ENCODE results near the gene TMPRSS3. TPM values are rescaled to one million over a fixed set of nuclear protein-coding genes. Genes with fewer than 3 reads are reported as not detected.

TMPRSS3 gene
- total RNA-seq, 2 donors from 2014 or later = not detected

- TF ChIP-seq CTCF (conservative IDR thresholded peaks at IDR 0.05) = no peak
- H3K4me1 Mint-ChIP-seq = no peaks in the 10 kb centered on the region
- no peak overlapping the region for H3K4me3 ChIP-seq (ENCODE audit: low read length)
- 81 to 86% methylated on average over 5 to 10 of the region's 10 CpGs for WGBS, 2 experiments (ENCODE audit: insufficient coverage in 1 of 2, insufficient read length in 1 of 2)
- H3K36me3 Mint-ChIP-seq (ENCODE audit: low read depth) = no peaks in the 10 kb centered on the region
- peaks cover 3% of the 10 kb centered on the region for H3K27me3 ChIP-seq (ENCODE audit: control insufficient read depth, insufficient read depth, low read length, poor library complexity, severe bottlenecking)
- no peak for DNase-seq
- no peaks in the 10 kb centered on the region for H3K36me3 ChIP-seq (ENCODE audit: control insufficient read depth, insufficient read depth, low read length)
- H3K9ac ChIP-seq (ENCODE audit: extremely low read depth, low read length, poor library complexity, severe bottlenecking) = no peak overlapping the region
- no peaks in the 10 kb centered on the region for H3K9me3 ChIP-seq (ENCODE audit: control insufficient read depth, low read length)
- no peak overlapping the region for H3K27ac Mint-ChIP-seq
- H3K27ac ChIP-seq (ENCODE audit: low read depth, low read length) = no peak overlapping the region
- no peak overlapping the region for H3K4me3 Mint-ChIP-seq
- no peaks in the 10 kb centered on the region for H3K4me1 ChIP-seq (ENCODE audit: control insufficient read depth, insufficient read depth, low read length)
- H3K27me3 Mint-ChIP-seq (ENCODE audit: insufficient read depth) = peaks cover 8% of the 10 kb centered on the region
- H3K9me3 Mint-ChIP-seq = no peaks in the 10 kb centered on the region
Measured at GRCh38 chr21:42426876-42427480, 31.1 kb upstream of the TMPRSS3 start.

DNA sequence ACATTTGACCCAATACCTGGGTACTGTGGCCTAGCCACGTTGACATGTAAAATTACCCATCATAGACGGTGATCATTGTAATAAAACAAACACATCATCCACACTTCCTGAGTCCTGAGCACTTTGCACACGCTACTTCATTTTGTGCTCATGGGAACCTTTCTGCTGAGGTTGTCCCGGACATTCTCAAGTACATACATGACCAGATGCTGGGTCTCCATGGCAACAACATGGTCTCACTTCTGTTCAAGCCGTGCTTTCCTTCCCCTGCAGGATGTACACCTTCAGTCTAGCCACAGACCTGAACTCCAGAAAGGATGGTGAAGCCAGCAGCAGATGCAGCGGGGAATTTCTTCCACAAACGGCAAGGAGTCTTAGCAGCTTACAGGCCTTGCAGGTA, 30.6 kb upstream of the TMPRSS3 start:
- Histone ChIP-seq H3K27ac (ENCODE audit: low read depth, low read length) (no peak overlapping the region), H3K36me3 (ENCODE audit: control insufficient read depth, insufficient read depth, low read length) (no peaks in the 10 kb centered on the region), H3K4me3 (ENCODE audit: low read length) (no peak overlapping the region), H3K9ac (ENCODE audit: extremely low read depth, low read length, poor library complexity, severe bottlenecking) (no peak overlapping the region), H3K27me3 (ENCODE audit: control insufficient read depth, insufficient read depth, low read length, poor library complexity, severe bottlenecking) (peaks cover 3% of the 10 kb centered on the region), H3K4me1 (ENCODE audit: control insufficient read depth, insufficient read depth, low read length) (no peaks in the 10 kb centered on the region), H3K9me3 (ENCODE audit: control insufficient read depth, low read length) (no peaks in the 10 kb centered on the region)
- WGBS, 2 experiments (ENCODE audit: insufficient coverage in 1 of 2, insufficient read length in 1 of 2) = 89 to 90% methylated on average over 7 of the region's 7 CpGs
- no peak for DNase-seq
- Mint-ChIP-seq H3K4me3 (no peak overlapping the region), H3K9me3 (no peaks in the 10 kb centered on the region), H3K36me3 (ENCODE audit: low read depth) (no peaks in the 10 kb centered on the region), H3K27ac (no peak overlapping the region), H3K4me1 (no peaks in the 10 kb centered on the region), H3K27me3 (ENCODE audit: insufficient read depth) (peaks cover 8% of the 10 kb centered on the region)
- no peak for TF ChIP-seq CTCF (conservative IDR thresholded peaks at IDR 0.05)

DNA sequence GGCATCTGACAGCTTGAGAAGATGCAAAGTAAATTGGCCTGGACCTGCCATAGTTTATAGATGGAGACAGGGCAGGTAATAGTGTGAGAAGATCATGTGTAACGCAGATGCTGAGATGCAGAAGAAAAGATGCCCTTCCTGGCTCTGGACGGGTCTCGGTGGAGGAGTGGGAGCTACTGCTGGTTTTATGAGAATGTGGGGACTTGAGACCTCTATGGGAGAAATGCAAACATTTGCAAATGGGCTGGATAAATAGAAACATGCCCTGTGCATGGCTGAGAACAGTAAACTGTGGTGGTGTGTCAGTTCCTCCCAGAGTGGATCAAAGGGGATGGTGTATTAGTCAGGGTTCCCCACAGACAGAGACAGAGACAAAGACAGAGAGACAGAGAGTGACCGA, 29.7 kb upstream of the TMPRSS3 start:
- peaks cover 3% of the 10 kb centered on the region for H3K27me3 ChIP-seq (ENCODE audit: control insufficient read depth, insufficient read depth, low read length, poor library complexity, severe bottlenecking)
- no peak for DNase-seq
- no peaks in the 10 kb centered on the region for H3K9me3 ChIP-seq (ENCODE audit: control insufficient read depth, low read length)
- H3K36me3 ChIP-seq (ENCODE audit: control insufficient read depth, insufficient read depth, low read length) = no peaks in the 10 kb centered on the region
- H3K4me3 ChIP-seq (ENCODE audit: low read length) = no peak overlapping the region
- peaks cover 14% of the 10 kb centered on the region for H3K27me3 Mint-ChIP-seq (ENCODE audit: insufficient read depth)
- H3K27ac ChIP-seq (ENCODE audit: low read depth, low read length) = no peak overlapping the region
- H3K36me3 Mint-ChIP-seq (ENCODE audit: low read depth) = no peaks in the 10 kb centered on the region
- WGBS, 2 experiments (ENCODE audit: insufficient coverage in 1 of 2, insufficient read length in 1 of 2) = 88 to 100% methylated on average over 2 to 4 of the region's 4 CpGs
- no peaks in the 10 kb centered on the region for H3K4me1 Mint-ChIP-seq
- no peak for TF ChIP-seq CTCF (conservative IDR thresholded peaks at IDR 0.05)
- no peak overlapping the region for H3K27ac Mint-ChIP-seq
- H3K9me3 Mint-ChIP-seq = no peaks in the 10 kb centered on the region
- H3K4me3 Mint-ChIP-seq = no peak overlapping the region
- H3K4me1 ChIP-seq (ENCODE audit: control insufficient read depth, insufficient read depth, low read length) = no peaks in the 10 kb centered on the region
- H3K9ac ChIP-seq (ENCODE audit: extremely low read depth, low read length, poor library complexity, severe bottlenecking) = no peak overlapping the region
